ENCODE data around the gene GJA1. TPM values are rescaled to one million over a fixed set of nuclear protein-coding genes. Genes with fewer than 3 reads are reported as not detected.
A peak's percentile ranks its signal among the peaks of the same experiment; 100 is the strongest.

The GJA1 gene
- polyA plus RNA-seq, 1 of the 3 experiments (the other 2 are of a cell fraction) = 23.5 TPM

DNA sequence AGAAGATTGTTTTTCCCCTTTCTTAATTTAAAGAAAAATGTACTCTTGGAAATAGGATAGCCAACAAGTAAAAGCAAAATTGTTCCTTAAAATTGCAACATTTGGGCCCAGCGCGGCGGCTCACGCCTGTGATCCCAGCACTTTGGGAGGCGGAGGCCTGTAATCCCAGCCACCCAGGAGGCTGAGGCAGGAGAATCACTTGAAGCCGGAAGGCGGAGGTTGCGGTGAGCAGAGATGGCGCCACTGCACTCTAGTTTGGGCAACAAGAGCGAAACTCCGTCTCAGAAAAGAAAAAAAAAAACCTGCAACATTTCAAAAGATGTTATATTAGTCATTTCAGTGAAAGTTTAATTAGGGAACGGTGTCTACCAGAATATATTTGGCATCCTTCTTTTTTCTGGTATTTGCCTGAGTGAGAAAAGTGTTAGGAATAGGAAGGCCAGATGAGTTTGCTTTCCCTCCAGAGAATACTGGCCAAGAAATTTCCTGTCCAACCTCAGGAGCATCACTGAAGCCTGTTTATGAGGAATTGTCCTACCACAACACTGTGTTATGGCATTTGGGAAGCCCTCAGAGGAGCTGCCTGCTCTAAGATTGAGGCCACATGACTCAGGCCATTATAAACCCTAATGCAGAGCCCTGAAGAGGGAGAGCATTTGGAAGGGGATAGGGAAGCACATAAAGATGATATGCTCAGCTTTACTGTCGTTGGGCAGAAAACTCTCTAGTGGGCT is 1.2 kb upstream of the GJA1 start:
- Histone ChIP-seq H3K4me1 (ENCODE audit: control insufficient read depth in 1 of 2, insufficient read depth in 2 of 2, low read depth in 1 of 2, low read length in 1 of 2) (peaks cover 4 to 20% of the 10 kb centered on the region in 2 experiments; a peak in 3 of 4 replicates), H3K4me3 (ENCODE audit: low read depth in 2 of 2, low read length in 1 of 2) (no peak overlapping the region), H4K20me1 (ENCODE audit: insufficient read depth) (no peaks in the 10 kb centered on the region), H3K9me3 (no peaks in the 10 kb centered on the region), H3F3A (replicated peaks; ENCODE audit: insufficient read depth) (peaks cover 21% of the 10 kb centered on the region), H3K27ac (ENCODE audit: low read depth in 2 of 2, low read length in 1 of 2) (no peak overlapping the region; a peak in 1 of 4 replicates), H3K9me2 (no peaks in the 10 kb centered on the region), H3K79me2 (ENCODE audit: insufficient read depth) (peaks cover 37% of the 10 kb centered on the region), H3K4me2 (no peak overlapping the region), H2AFZ (ENCODE audit: low read depth) (no peak overlapping the region), H3K36me3 (replicated peaks in 1 of 2; ENCODE audit: control insufficient read depth in 1 of 2, insufficient read depth in 2 of 2, low read length in 1 of 2) (no peaks in the 10 kb centered on the region), H3K9ac (no peak overlapping the region), H3K27me3 (ENCODE audit: insufficient read depth) (no peaks in the 10 kb centered on the region)
- 94% methylated on average over 13 of the region's 13 CpGs for WGBS (ENCODE audit: low lambda C conversion rate)
- no peak for TF ChIP-seq JUND (IDR thresholded peaks at IDR 0.05)
- TF ChIP-seq RAD21 (IDR thresholded peaks at IDR 0.05; ENCODE audit: low read length) = peak; percentile 15; the same call in 1 of the 2 replicates
- DNase-seq = no peak
- ChIA-PET CTCF (interaction anchor here (1.1 to 3.4 kb wide), 2 partner anchors 415 to 600 kb away, joined by 4 to 22 read pairs; no protein-coding TSS in a partner anchor), POLR2A (no interaction called here)

DNA sequence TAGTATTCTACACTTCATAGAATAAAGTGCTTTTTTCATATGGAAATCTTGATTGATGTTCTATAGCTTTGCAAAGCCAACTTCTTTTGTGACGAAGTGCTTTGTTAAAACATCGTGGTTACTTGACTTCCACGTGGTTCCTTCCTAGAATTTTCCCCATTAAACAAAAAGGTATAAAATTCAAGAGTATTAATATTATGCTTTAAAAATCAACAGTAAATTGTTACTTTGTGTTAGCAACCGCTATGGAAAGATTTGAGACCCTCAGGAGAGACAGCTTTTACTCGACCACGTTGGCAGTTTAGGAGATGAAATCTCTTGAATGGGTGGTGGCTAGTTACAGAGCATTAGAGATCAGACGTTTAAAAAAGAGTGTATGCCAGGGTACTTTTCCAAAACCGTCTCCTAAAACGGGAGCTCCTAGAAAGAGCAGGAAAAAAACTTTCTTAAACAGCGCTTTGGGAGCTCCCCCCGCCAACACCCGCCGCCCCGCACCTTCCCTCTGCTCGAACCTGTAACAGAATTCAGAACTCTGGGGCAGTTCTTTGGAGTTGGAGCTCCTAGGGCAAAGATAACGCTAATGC is 920 bp downstream of the GJA1 start:
- Histone ChIP-seq H2AFZ (ENCODE audit: low read depth) (peak overlapping the region; percentile 77), H3K27me3 (ENCODE audit: insufficient read depth) (no peaks in the 10 kb centered on the region)
- POLR2A ChIA-PET = no interaction called here

More for the DNA sequence above, 920 bp downstream of the GJA1 start:
- H3F3A ChIP-seq (replicated peaks; ENCODE audit: insufficient read depth) = peaks cover 21% of the 10 kb centered on the region
- CTCF ChIA-PET = interaction anchor here (1.1 to 3.4 kb wide), 5 partner anchors 35 to 937 kb away, joined by 3 to 22 read pairs (median 4); no protein-coding TSS in a partner anchor
- DNase-seq = no peak
- H3K27ac ChIP-seq (ENCODE audit: low read depth in 2 of 2, low read length in 1 of 2) = peak overlapping the region; percentile 77 to 89
- H3K9me3 ChIP-seq = no peaks in the 10 kb centered on the region
- TF ChIP-seq, protein P1, sequence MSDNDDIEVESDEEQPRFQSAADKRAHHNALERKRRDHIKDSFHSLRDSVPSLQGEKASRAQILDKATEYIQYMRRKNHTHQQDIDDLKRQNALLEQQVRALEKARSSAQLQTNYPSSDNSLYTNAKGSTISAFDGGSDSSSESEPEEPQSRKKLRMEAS (IDR thresholded peaks at IDR 0.05; ENCODE audit: low read depth) = peak; percentile 66; the same call in 1 of the 2 replicates
- TF ChIP-seq SIN3A (IDR thresholded peaks at IDR 0.05; ENCODE audit: borderline replicate concordance, low read depth, low read length) (0 out of 2 replicates have a peak, but pooled peaks have one; percentile 23), RFX5 (IDR thresholded peaks at IDR 0.05; ENCODE audit: low read length) (no peak), GATA2 (CRISPR knock-in tag; IDR thresholded peaks at IDR 0.05) (no peak), TAF1 (IDR thresholded peaks at IDR 0.05; ENCODE audit: borderline replicate concordance, low read depth, low read length) (no peak)
- TF ChIP-seq, protein P2, sequence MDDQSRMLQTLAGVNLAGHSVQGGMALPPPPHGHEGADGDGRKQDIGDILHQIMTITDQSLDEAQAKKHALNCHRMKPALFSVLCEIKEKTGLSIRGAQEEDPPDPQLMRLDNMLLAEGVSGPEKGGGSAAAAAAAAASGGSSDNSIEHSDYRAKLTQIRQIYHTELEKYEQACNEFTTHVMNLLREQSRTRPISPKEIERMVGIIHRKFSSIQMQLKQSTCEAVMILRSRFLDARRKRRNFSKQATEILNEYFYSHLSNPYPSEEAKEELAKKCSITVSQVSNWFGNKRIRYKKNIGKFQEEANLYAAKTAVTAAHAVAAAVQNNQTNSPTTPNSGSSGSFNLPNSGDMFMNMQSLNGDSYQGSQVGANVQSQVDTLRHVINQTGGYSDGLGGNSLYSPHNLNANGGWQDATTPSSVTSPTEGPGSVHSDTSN (IDR thresholded peaks at IDR 0.05) = no peak
- TF ChIP-seq, protein P3, sequence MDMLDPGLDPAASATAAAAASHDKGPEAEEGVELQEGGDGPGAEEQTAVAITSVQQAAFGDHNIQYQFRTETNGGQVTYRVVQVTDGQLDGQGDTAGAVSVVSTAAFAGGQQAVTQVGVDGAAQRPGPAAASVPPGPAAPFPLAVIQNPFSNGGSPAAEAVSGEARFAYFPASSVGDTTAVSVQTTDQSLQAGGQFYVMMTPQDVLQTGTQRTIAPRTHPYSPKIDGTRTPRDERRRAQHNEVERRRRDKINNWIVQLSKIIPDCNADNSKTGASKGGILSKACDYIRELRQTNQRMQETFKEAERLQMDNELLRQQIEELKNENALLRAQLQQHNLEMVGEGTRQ (IDR thresholded peaks at IDR 0.05; ENCODE audit: borderline replicate concordance, low read depth, low read length) = no peak
- peak overlapping the region; percentile 97 for H3K9ac ChIP-seq
- H3K4me1 ChIP-seq (ENCODE audit: control insufficient read depth in 1 of 2, insufficient read depth in 2 of 2, low read depth in 1 of 2, low read length in 1 of 2) = peaks cover 4 to 26% of the 10 kb centered on the region in 2 experiments; a peak in 3 of 4 replicates
- no peaks in the 10 kb centered on the region for H4K20me1 ChIP-seq (ENCODE audit: insufficient read depth)
- no peaks in the 10 kb centered on the region for H3K36me3 ChIP-seq (replicated peaks in 1 of 2; ENCODE audit: control insufficient read depth in 1 of 2, insufficient read depth in 2 of 2, low read length in 1 of 2)
- peak overlapping the region; percentile 58 to 86 for H3K4me3 ChIP-seq (ENCODE audit: low read depth in 2 of 2, low read length in 1 of 2)
- H3K4me2 ChIP-seq = peak overlapping the region; percentile 95
- H3K79me2 ChIP-seq (ENCODE audit: insufficient read depth) = peaks cover 59% of the 10 kb centered on the region
- 8% methylated on average over 16 of the region's 16 CpGs for WGBS (ENCODE audit: low lambda C conversion rate)
- no peaks in the 10 kb centered on the region for H3K9me2 ChIP-seq

Measured in SK-N-SH (cell line).